ENCODE results near the gene KCNJ15.

DNA sequence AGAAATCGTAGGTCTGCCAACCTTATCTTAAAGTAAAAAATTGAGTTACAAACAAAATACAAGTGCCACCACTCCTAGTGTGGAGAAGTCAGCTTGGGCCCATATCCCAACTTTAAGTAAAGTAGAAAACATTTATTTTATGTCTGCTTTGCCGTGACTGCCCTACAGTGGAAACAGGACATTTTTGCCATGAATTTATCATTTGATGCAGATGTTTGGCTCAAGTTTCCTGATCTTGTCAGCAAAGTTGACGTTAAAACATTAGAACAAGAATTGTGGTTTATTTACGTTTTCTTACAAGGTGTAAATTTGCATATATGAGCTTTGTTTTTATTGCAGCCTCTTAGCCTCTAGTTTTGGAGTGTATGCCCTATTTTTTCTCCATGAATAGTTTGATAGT is 17.1 kb upstream of the KCNJ15 start:
- TF ChIP-seq, protein P1, sequence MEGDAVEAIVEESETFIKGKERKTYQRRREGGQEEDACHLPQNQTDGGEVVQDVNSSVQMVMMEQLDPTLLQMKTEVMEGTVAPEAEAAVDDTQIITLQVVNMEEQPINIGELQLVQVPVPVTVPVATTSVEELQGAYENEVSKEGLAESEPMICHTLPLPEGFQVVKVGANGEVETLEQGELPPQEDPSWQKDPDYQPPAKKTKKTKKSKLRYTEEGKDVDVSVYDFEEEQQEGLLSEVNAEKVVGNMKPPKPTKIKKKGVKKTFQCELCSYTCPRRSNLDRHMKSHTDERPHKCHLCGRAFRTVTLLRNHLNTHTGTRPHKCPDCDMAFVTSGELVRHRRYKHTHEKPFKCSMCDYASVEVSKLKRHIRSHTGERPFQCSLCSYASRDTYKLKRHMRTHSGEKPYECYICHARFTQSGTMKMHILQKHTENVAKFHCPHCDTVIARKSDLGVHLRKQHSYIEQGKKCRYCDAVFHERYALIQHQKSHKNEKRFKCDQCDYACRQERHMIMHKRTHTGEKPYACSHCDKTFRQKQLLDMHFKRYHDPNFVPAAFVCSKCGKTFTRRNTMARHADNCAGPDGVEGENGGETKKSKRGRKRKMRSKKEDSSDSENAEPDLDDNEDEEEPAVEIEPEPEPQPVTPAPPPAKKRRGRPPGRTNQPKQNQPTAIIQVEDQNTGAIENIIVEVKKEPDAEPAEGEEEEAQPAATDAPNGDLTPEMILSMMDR (IDR thresholded peaks at IDR 0.05 in 8 of 11, conservative IDR thresholded peaks at IDR 0.05 in 3 of 11) = no peak
- TF ChIP-seq POLR2A (IDR thresholded peaks at IDR 0.05) = no peak

Measured in spleen (tissue), 7 donors.